Activated CD8-positive, alpha-beta memory T cell treated with anti-CD3 and anti-CD28 coated beads for 24 hours (primary cell): Measurements from ENCODE around the gene TLE3.
"Not testable (repeated sequence)": the region's sequence is repeated elsewhere in the genome, so short reads cannot be mapped to it uniquely, and the experiment has no call there.

ENCODE experiments used
- DNase-seq: peaks from one replicate; pipeline ENCODE4 v3.0.0-alpha.2; 2020

The TLE3 gene

GRCh38 chr15:70125605-70126004 lies 27.9 kb upstream of the TLE3 start:
- no peak for DNase-seq

GRCh38 chr15:70121624-70122302 lies 24.0 kb upstream of the TLE3 start:
- no peak for DNase-seq

GRCh38 chr15:70120958-70121623 lies 23.4 kb upstream of the TLE3 start:
- no peak for DNase-seq

DNA sequence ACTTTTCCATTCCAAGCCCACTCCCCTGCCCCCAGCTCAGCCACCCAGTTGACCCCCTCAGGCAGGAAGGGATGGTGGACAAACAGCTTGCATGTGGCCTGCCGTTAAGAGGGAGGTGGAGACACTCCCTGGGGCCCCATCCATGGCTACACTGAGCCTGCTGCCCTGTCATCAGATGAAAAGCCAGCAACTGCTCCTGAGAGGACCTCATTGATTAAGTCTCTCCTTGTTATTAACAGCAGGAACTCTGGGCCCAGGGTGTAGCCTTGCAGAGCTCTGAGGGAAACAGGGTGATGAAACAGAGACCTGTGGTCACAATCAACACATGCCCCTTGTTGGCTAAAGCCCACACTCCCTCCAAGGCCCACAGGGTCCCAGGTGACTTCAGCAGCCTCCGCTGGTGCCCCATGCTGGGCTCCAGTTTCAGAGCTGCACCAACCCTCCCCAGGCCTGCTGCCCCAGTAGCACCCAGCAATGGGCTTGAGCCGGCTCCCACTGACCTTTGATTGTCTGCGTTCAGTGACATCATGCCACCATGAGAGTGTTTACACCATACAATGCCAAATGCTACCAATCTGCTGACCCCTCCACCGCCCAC lies 22.3 kb upstream of the TLE3 start:
- DNase-seq, result no peak

DNA sequence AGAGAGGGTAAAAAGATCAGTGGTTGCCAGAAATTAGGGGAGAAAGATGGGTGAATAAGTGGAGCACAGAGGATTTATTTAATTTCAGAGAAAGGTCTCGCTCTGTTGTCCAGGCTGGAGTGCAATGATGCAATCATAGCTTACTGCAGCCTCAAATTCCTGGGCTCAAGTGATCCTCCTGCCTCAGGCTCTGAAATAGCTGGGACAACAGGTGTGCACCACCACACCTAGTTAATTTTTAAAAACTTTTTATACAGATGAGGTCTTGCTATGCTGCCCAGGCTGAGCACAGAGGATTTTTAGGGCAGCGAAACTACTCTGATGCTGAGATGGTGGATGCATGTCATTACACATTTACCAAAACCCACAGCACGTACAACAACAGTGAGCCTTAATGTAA lies 20.9 kb upstream of the TLE3 start:
- DNase-seq, result no peak

GRCh38 chr15:70116317-70116716 lies 18.6 kb upstream of the TLE3 start:
- DNase-seq, result no peak

DNA sequence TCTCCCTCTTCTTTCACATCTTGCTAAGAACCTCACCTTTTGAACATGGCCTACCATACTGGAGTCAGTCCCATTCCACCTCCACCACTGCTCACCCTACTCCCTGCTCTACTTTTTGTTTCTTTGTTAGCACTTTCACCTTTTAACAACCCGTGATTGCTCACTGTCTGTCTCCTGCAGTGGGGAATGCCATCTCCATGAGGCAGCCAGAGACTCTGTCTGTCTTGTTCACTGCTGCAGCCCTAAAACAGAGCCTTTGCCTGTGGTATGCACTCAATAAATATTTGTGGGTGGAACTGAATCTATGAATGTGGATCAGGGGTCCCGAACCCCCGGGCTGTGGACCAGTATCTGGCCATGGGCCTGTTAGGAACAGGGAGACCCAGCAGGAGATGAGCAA lies 16.5 kb upstream of the TLE3 start:
- no peak for DNase-seq

DNA sequence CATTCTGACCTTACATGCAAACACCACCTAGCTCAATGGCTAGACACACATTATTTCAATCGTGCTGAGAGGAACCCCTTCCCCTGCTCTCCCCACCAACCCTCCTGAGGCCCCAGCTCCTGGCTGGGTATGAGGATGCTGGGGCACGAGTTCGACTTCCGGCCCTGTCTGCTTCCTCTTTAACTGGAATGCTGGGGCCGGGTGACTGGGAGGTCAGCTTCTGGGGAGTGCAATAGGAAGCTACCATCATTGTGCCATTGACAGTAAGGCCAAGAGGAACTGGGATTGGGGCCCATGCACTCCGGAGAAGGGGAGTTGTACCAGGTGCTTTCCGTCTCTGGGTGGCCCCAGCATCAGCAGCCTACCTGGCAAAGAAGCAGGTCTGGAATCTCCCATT lies 15.6 kb upstream of the TLE3 start:
- no peak for DNase-seq

GRCh38 chr15:70112572-70113303 lies 15.0 kb upstream of the TLE3 start:
- DNase-seq, result not testable (repeated sequence)

GRCh38 chr15:70112074-70112395 lies 14.3 kb upstream of the TLE3 start:
- DNase-seq, result no peak

DNA sequence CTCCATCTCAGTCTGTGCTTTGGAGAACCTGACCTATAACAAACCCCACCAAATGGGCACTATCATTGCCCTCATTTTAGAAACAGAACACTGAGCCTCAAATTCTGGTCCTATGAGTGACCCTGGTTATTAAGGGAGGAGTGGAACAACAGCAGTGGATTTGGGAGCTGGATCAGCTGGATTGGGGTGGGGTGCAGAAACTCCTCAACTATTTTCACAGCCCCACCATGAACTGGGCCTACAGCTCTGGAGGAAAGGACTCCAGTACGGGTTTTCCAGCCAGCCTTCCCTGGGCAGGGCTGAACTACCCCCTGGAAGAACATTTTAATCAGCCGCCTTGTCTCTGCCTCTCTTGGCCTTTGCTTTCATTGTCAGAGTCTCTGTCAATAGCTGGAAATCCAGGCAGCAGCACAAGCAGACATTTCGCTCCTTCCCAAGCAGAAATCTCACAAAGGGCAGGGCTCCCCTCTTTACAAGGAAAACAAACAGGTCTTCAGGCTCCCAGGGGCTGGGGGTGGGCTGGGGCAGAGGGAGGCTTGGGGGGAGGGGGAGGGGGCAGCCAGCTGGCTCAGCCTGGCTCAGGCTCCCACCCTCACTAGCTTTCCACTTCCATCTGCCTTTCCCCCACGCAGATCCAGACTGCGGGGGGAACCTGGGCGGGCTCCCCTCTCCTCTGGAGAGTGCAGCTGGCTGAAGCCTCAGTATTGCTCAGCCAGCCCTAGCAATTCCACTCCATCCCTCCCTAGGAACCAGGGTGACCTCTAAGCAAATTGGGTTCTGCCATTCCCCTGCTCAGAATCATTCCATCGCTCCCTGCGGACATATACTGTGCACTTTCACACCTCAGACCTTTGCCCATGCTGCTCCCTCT lies 13.7 kb upstream of the TLE3 start:
- no peak for DNase-seq

GRCh38 chr15:70109978-70110377 lies 12.3 kb upstream of the TLE3 start:
- no peak for DNase-seq

DNA sequence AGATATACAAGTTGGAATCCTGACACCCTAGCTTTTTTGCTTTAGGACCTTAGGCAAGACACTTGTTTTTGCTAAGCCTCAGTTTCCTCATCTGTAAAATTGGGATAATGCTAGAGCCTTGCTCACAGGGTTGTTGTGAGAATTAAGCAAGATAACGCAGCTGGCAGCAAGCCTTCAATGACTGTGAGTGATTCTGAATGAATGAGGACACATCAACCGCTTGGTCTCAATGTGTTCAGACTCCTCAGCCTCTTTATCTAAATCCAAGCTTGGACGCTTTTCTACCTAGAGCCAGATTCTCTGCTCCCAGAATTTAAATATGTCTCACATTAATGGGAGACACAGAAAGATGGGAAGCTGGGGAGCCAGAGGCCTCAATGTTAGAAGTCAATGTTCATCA lies 11.8 kb upstream of the TLE3 start:
- no peak for DNase-seq

- DNase-seq, result no peak
Measured at GRCh38 chr15:70103880-70104626, 6.3 kb upstream of the TLE3 start.

DNA sequence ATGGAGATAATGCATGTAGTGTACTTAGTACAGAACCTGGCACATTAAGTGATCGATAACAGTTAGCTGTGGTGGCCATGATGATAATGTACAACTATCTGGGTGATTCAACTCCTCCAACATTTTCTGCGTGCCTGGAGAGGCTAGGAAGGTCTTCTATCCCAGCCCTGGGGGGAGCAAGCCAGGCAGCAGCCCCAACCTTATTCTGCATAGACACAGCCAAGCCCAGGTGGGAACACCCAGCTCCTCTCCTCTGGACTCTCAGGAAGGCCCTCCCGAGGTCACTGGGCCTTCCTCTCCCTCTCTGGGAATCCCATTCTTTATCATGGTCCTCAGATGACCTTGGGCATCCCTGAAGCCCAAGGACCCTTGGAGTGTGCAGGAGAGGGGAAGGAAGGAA lies 5.1 kb upstream of the TLE3 start:
- no peak for DNase-seq

GRCh38 chr15:70101459-70102113 lies 3.9 kb upstream of the TLE3 start:
- DNase-seq, result no peak

DNA sequence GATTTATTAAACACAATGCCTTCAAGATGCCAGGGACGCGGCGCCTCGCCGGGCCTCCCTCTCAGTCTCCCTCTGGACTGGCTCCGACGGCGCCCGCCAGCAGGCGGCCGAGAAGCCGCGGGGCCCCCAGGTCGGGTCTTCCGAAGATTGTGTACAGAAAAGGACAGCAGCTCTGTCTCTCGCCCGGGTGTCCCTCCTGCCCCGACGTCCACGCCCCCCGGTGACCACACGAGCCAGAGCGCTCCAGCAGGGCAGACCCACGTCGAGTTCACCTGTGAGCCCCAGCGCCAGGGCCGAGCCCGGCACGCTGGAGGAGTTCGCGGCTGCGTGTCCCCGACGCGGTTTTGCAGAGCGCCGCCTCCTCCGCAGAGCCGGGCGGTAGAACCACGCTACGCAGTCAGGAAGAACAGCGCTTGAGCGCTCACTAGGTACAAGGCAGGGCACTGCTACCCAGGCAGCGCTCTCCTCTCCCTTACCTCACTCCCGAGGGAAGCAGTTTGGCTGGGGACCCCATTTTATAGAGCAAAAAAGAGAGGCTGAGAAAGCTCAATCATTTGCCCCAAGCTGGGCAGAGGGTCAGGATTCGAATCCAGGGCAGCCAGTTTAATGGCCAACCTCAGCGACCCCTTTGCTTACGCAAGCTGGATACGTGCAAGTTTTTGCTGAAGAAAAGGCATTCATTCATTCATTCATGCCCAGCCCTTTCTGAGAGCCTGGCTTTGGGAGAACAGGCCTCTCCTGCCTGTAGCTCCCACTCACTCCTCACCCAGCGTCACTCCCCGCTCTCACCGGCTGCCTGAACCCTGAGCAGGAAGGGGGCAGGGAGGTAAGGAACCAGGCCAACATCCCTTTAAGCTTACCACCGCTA lies 3.0 kb upstream of the TLE3 start:
- DNase-seq, result peak; percentile 83

DNA sequence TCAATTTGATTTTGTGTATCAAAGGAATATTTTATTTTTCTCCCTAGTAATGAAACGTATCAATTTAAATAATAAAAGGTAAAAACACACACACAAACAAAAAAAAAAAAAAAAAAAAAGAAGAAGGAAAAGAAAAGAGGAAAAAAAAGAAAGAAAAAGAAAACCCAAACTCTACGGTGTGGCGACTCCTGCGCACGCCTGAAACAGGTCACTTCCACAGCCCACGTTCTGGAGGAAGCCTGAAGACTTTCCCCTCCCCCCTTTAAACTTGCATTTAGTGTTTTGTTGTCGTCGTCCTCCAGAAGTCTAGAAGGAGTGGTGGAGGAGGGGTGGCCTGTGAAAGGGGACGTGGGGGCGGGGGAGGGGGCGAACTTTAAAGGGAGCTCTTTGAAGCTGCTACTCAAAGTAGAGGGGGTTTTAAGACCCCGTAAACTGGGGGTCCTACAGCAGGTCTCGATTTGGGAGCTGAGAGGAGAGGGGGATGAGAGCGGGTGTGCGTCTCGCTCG lies 2.3 kb upstream of the TLE3 start:
- DNase-seq, result no peak

DNA sequence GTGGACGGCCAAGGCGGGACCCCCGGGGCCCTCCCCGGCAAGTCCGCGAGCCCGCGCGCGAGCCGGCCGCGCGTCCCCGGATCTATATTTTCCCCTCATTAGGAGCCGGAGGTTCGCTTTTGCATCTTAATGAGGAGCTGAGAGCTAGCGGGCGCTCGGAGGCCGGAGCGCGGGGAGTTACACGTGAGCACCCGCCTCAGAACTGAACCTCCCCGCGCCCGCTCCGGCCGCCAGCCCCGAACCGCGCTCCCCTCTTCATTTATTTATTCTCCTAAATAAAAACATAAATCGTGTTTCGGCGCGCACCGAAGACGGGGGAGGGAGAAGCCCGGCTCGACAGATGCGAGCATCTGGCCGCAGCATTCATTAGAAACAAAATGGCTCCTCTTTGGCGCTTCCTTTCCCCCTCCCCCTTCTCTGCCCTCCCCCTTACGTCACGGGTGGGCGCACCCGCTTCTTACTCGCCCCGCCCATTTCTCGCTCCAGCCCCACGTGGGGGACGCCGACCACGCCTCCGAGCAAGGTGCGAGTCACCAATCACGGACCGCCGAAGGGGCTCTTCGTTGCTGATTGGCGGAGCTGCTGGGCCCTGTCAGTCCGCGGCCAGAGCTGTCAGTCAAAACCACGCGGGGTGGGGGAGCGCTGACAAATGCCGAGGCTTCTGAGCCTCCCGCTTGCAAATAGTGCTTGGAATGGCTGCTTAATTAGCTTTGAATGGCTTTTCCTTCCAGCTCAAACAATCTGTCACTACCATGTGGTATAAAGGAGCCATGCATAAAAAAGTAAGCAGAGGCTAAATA lies 1.6 kb upstream of the TLE3 start:
- DNase-seq, result peak; percentile 100
